Measurements from ENCODE around the gene OSGIN1. TPM values are rescaled to one million over a fixed set of nuclear protein-coding genes. Genes with fewer than 3 reads are reported as not detected.

Gene OSGIN1
- total RNA-seq, 4 donors from 2014 or later: 5.9 to 15.7 (median 13.3) TPM

DNA sequence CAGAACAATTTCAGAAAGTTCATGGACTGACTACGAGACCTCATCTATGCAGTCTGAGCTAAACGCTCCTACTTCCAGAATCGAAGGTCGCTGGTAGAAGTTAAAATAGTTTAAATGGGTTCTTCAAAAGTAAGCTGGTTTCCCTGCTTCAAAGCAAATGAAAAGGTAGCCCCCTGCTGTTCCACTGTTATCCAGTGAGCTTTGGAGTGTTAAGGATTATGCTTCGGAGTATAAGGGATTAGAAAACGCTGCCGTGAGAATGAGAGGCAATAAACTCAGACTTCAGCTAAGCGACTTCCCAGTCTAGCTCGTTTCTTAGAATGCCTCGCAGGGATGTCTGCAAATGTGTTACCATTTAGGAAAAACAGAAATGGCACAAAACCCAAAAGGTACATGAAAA, 41.8 kb upstream of the OSGIN1 start:
- no peak for ATAC-seq (ENCODE audit: low FRiP score)
- TF ChIP-seq, protein P1, sequence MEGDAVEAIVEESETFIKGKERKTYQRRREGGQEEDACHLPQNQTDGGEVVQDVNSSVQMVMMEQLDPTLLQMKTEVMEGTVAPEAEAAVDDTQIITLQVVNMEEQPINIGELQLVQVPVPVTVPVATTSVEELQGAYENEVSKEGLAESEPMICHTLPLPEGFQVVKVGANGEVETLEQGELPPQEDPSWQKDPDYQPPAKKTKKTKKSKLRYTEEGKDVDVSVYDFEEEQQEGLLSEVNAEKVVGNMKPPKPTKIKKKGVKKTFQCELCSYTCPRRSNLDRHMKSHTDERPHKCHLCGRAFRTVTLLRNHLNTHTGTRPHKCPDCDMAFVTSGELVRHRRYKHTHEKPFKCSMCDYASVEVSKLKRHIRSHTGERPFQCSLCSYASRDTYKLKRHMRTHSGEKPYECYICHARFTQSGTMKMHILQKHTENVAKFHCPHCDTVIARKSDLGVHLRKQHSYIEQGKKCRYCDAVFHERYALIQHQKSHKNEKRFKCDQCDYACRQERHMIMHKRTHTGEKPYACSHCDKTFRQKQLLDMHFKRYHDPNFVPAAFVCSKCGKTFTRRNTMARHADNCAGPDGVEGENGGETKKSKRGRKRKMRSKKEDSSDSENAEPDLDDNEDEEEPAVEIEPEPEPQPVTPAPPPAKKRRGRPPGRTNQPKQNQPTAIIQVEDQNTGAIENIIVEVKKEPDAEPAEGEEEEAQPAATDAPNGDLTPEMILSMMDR (IDR thresholded peaks at IDR 0.05): no peak
- DNase-seq (ENCODE audit: low spot score): no peak

GRCh38 chr16:83912519-83913244, 40.4 kb upstream of the OSGIN1 start:
- DNase-seq (ENCODE audit: low spot score): no peak
- no peak for ATAC-seq (ENCODE audit: low FRiP score)
- TF ChIP-seq, protein P1 (IDR thresholded peaks at IDR 0.05): no peak

GRCh38 chr16:83913245-83913633, 39.8 kb upstream of the OSGIN1 start:
- ATAC-seq (ENCODE audit: low FRiP score): no peak
- TF ChIP-seq, protein P1 (IDR thresholded peaks at IDR 0.05): no peak
- no peak for DNase-seq (ENCODE audit: low spot score)

DNA sequence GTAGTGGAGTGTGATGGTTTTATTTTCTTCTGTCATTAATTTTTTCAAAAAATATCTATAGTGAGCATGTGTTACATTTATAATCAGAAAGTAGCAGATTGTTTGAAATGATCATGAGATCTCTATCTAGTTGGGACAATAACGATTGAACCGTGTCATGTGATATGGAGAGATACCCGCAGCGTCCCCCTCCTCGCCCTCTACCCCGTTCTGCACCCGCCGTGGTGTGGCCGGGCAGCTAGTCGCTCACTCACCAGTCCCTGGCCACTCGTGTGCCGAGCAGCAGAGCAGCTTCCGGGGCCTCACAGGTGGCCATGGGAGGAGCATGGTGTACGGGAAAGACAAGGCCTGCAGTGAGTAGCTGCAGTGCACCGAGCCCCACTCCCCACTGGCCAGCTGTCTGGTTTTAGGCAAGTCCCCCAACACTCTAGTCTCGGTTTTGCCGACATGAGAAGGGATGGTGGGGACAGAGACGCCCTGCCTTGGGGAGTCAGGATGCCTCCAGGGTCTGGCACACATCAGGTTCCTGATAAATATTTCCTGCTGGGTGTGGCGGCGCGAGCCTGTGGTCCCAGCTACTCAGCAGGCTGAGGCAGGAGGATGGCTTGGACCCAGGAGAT, 38.8 kb upstream of the OSGIN1 start:
- TF ChIP-seq, protein P1 (IDR thresholded peaks at IDR 0.05): no peak
- ATAC-seq (ENCODE audit: low FRiP score) (no peak), DNase-seq (ENCODE audit: low spot score) (no peak)

DNA sequence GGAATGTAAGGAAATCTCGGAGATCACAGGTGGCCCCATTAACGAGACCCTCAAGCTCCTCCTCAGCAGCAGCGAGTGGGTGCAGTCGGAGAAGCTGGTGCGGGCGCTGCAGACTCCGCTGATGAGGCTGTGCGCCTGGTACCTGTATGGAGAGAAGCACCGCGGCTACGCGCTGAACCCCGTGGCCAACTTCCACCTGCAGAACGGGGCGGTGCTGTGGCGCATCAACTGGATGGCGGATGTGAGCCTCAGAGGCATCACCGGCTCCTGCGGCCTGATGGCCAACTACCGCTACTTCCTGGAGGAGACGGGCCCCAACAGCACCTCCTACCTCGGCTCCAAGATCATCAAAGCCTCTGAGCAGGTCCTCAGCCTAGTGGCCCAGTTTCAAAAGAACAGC, 38.0 kb upstream of the OSGIN1 start:
- DNase-seq (ENCODE audit: low spot score) (no peak), ATAC-seq (ENCODE audit: low FRiP score) (no peak)
- TF ChIP-seq, protein P1 (IDR thresholded peaks at IDR 0.05): no peak

DNA sequence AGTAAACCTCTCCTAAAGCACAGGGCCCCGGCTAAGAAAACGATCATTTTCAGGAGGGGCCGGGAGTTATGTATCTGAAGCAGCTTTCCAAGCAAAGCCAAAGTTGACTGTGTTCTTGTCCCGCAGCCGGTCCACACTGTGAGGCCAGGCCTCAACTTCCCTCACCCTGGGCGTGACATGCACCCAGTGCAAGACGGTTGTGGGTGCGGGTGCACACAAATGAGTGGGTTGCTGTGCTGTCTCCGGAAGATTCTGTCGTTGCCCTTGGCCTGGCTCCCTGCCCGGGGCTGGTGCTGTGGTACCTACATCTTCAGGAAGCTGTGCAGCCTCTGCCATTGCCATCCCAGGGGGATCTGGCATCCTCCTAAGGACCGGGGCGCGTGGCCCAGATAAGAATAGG, 37.5 kb upstream of the OSGIN1 start:
- TF ChIP-seq, protein P1 (IDR thresholded peaks at IDR 0.05): no peak
- DNase-seq (ENCODE audit: low spot score) (no peak), ATAC-seq (ENCODE audit: low FRiP score) (no peak)

Data from omental fat pad (tissue), 4 donors.